NCI-H2227 (cell line): ENCODE data around the gene SRXN1.

Source experiments
- DNase-seq: peaks from one replicate; lab custom pipeline; 2025; ENCODE audit not compliant: unreplicated experiment; lab: John Stamatoyannopoulos, UW

The SRXN1 gene

GRCh38 chr20:608970-609369 is 44.0 kb downstream of the SRXN1 start:
- DNase-seq, result no peak

DNA sequence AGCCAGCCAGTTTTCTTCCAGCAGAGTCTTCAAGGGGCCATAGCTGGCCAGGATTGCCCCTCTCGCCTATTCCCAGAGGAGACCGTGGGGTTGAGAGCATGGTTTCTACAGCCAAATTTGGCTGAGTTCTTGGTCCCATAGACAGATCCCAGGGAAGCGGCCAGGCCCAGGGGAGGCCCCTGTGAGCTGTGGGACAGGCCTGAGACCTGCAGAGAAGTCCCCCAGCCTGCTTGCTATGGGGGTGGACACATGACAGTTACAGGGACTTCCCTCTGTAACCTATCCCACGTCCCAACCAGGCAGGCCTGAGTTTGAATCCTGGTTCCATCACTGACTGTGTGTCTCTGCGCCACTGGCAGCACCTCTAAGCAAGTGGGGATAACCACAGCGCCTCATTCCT is 45.5 kb downstream of the SRXN1 start:
- no peak for DNase-seq

GRCh38 chr20:605237-605636 is 47.8 kb downstream of the SRXN1 start:
- no peak for DNase-seq

GRCh38 chr20:603116-603640 is 49.8 kb downstream of the SRXN1 start:
- no peak for DNase-seq

DNA sequence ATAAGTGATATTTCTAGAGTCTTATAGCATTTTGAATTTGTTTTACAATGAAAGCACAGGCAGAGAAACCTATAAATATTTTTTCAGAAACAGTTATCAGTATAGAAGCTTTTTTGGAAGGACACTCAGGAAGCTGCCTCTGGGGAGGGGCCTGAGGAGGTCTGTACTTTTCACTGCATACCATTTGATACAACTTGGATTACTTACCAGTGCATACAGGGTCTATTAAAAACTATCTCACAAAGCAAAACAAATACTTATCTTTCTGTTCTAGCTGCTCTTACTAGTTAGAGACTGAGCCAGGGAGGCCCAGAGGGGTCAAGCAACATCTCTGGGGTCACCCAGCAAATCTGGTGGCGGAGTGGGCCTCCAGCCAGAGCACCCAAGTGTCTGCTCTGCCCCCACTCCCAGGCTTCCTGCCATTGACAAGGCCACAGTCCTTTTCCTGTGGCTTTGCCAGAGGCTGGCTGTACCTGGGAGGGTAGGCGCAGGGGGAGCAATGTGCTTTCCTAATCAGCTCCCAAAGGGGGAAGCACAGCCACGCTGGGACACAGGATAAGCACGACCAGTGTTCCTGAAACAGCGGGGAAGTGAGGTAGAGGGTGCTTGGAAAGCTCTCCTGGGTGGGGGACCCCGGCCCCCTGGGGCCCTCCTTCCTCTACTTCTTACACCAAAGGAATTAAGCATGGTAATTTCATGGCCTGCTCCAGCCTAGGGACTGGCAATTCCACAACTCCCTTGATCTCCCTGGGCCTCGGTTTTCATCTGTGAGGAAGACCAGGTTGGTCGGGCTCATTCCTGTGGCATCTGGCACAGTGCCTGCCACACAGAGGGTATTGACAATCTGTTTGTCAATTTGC is 50.7 kb downstream of the SRXN1 start:
- DNase-seq, result no peak

GRCh38 chr20:600736-601135 is 52.3 kb downstream of the SRXN1 start:
- DNase-seq, result no peak

DNA sequence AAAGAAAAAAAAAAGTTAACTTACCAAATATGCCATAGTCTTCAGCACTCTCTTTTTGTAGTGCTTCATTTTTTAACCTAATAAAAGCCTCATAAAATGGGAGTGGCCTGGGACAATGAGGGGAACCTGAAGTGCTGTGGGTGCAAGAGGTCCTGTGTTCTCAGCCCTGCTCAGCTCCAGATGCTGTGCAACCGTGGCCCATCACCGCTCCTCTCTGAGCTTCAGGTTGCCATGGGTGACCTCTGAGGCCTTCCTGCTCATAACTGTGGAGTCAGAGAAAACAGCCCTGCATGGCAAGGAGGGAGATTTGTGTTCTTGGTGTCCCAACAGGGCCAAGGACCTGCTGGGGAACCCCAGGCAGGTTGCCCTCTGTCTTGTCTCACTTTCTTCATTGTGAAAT is 52.9 kb downstream of the SRXN1 start:
- no peak for DNase-seq

- DNase-seq, result no peak
Measured at GRCh38 chr20:598133-598850, 54.7 kb downstream of the SRXN1 start.

DNA sequence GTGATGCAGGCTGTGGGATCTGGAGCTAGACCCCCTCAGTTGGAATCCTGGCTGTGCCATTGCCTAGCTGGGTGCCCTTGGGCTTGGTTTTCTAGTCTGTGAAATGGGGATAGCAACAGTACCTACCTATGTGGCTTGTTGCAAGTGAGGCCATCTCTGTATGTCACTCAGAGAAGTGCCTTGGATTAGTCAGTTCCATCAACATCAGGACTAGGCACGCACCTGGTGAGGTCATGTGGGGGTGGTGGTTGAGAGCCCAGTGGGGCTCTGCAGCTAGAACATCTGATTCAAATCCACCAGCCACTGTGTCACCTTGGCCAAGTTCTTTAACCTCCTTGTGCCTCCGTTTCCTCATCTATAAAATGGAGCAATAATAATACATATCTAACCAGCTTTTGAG is 55.4 kb downstream of the SRXN1 start:
- DNase-seq, result no peak
